ENCODE data around the gene FCHSD2. TPM values are rescaled to one million over a fixed set of nuclear protein-coding genes. Genes with fewer than 3 reads are reported as not detected.

FCHSD2 gene
- total and polyA plus RNA-seq, 2 donors (not counting 1 experiment from before 2014, with no cell fraction given) = 113 to 189 TPM

- Histone ChIP-seq H3K9me3 (ENCODE audit: control extremely low read depth in 1 of 3, control insufficient read depth in 2 of 3, insufficient read depth in 1 of 3, low read length in 2 of 3) (no peaks in the 10 kb centered on the region), H3K27me3 (replicated peaks in 1 of 4; ENCODE audit: control extremely low read depth in 1 of 4, control insufficient read depth in 3 of 4, insufficient read depth in 4 of 4, low read length in 3 of 4) (no peaks in the 10 kb centered on the region), H3K4me2 (replicated peaks; ENCODE audit: low read depth, low read length, poor library complexity, severe bottlenecking) (no peak overlapping the region), H4K20me1 (ENCODE audit: control insufficient read depth, insufficient read depth, low read length, poor library complexity, severe bottlenecking) (peaks cover 10% of the 10 kb centered on the region), H3K4me3 (ENCODE audit: control extremely low read depth in 1 of 5, extremely low read depth in 1 of 5, insufficient read depth in 1 of 5, low read depth in 2 of 5, low read length in 4 of 5) (no peak overlapping the region), H3K4me1 (ENCODE audit: control insufficient read depth in 2 of 2, insufficient read depth in 2 of 2, low read length in 2 of 2) (no peaks in the 10 kb centered on the region), H3K36me3 (replicated peaks in 1 of 2; ENCODE audit: control extremely low read depth in 1 of 2, control insufficient read depth in 1 of 2, extremely low read depth in 1 of 2, insufficient read depth in 2 of 2, low read length in 1 of 2) (peaks cover 25 to 69% of the 10 kb centered on the region in 2 experiments), H3K9ac (ENCODE audit: low read length) (no peak overlapping the region), H3K27ac (ENCODE audit: low read length in 2 of 2) (peak overlapping the region in 1 of 2 donors; percentile 53), H3K79me2 (ENCODE audit: control insufficient read depth, insufficient read depth, low read length) (peaks cover 93% of the 10 kb centered on the region), H2AFZ (ENCODE audit: insufficient read depth, low read depth, low read length, poor library complexity, severe bottlenecking) (no peak overlapping the region)
- no peak for ATAC-seq (ENCODE audit: low read depth)
- H3K27me3 Mint-ChIP-seq = no peaks in the 10 kb centered on the region
- intact Hi-C loops (cut with micrococcal nuclease) = no loop called here
- 100% methylated on average over 2 of the region's 3 CpGs for WGBS (ENCODE audit: insufficient coverage)
- H3K4me3 Mint-ChIP-seq = no peak overlapping the region
- POLR2A ChIA-PET = no interaction called here
- TF ChIP-seq EZH2 (IDR thresholded peaks at IDR 0.05; ENCODE audit: borderline replicate concordance, insufficient read depth, low read depth, low read length, poor library complexity, severe bottlenecking) = no peak
- TF ChIP-seq, protein P1, sequence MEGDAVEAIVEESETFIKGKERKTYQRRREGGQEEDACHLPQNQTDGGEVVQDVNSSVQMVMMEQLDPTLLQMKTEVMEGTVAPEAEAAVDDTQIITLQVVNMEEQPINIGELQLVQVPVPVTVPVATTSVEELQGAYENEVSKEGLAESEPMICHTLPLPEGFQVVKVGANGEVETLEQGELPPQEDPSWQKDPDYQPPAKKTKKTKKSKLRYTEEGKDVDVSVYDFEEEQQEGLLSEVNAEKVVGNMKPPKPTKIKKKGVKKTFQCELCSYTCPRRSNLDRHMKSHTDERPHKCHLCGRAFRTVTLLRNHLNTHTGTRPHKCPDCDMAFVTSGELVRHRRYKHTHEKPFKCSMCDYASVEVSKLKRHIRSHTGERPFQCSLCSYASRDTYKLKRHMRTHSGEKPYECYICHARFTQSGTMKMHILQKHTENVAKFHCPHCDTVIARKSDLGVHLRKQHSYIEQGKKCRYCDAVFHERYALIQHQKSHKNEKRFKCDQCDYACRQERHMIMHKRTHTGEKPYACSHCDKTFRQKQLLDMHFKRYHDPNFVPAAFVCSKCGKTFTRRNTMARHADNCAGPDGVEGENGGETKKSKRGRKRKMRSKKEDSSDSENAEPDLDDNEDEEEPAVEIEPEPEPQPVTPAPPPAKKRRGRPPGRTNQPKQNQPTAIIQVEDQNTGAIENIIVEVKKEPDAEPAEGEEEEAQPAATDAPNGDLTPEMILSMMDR (IDR thresholded peaks at IDR 0.05) = no peak
- no peaks in the 10 kb centered on the region for H3K9me3 Mint-ChIP-seq (ENCODE audit: insufficient read depth)
- DNase-seq = no peak
- no peak overlapping the region for H3K27ac Mint-ChIP-seq
- CTCF ChIA-PET = no interaction called here
- H3K4me1 Mint-ChIP-seq = peaks cover 11% of the 10 kb centered on the region
These were observed 266.0 kb downstream of the FCHSD2 start for GRCh38 chr11:72876147-72876546.

DNA sequence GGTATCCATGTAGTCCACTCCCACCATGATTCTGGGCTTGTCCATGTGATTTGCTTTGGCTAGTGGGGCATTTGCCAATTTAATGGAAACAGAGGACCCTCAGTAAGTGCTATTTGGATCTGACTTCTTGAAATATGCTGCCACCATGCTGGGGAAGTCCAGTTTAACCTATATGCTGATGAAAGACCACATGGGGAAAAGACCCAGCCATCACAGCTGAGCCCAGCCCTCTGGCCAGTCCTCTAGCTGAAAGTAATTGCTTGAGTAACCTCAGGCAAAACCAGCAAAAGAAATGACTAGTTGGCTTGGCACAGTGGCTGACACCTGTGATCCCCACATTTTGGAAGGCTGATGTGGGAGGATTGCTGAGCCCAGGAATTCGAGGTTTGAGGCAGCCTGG lies 266.4 kb downstream of the FCHSD2 start:
- no peak overlapping the region for H3K4me3 ChIP-seq (ENCODE audit: control extremely low read depth in 1 of 5, extremely low read depth in 1 of 5, insufficient read depth in 1 of 5, low read depth in 2 of 5, low read length in 4 of 5)
- Mint-ChIP-seq H3K27ac (peak overlapping the region; percentile 74), H3K27me3 (no peaks in the 10 kb centered on the region), H3K4me1 (peaks cover 7% of the 10 kb centered on the region), H3K9me3 (ENCODE audit: insufficient read depth) (no peaks in the 10 kb centered on the region), H3K4me3 (no peak overlapping the region)
- CTCF ChIA-PET = no interaction called here
- H3K36me3 ChIP-seq (replicated peaks in 1 of 2; ENCODE audit: control extremely low read depth in 1 of 2, control insufficient read depth in 1 of 2, extremely low read depth in 1 of 2, insufficient read depth in 2 of 2, low read length in 1 of 2) = peaks cover 25 to 71% of the 10 kb centered on the region in 2 experiments
- no peak overlapping the region for H3K4me2 ChIP-seq (replicated peaks; ENCODE audit: low read depth, low read length, poor library complexity, severe bottlenecking)
- no peak for ATAC-seq (ENCODE audit: low read depth)
- no peak for TF ChIP-seq EZH2 (IDR thresholded peaks at IDR 0.05; ENCODE audit: borderline replicate concordance, insufficient read depth, low read depth, low read length, poor library complexity, severe bottlenecking)
- TF ChIP-seq, protein P1 (IDR thresholded peaks at IDR 0.05) = no peak
- peaks cover 92% of the 10 kb centered on the region for H3K79me2 ChIP-seq (ENCODE audit: control insufficient read depth, insufficient read depth, low read length)
- intact Hi-C loops (cut with micrococcal nuclease) = no loop called here
- POLR2A ChIA-PET = no interaction called here
- no peak for DNase-seq
- H3K4me1 ChIP-seq (ENCODE audit: control insufficient read depth in 2 of 2, insufficient read depth in 2 of 2, low read length in 2 of 2) = no peaks in the 10 kb centered on the region
- WGBS (ENCODE audit: insufficient coverage) = no CpG with 5 or more reads among the region's 1 CpG
- peaks cover 9% of the 10 kb centered on the region for H4K20me1 ChIP-seq (ENCODE audit: control insufficient read depth, insufficient read depth, low read length, poor library complexity, severe bottlenecking)
- no peaks in the 10 kb centered on the region for H3K27me3 ChIP-seq (replicated peaks in 1 of 4; ENCODE audit: control extremely low read depth in 1 of 4, control insufficient read depth in 3 of 4, insufficient read depth in 4 of 4, low read length in 3 of 4)
- no peak overlapping the region for H2AFZ ChIP-seq (ENCODE audit: insufficient read depth, low read depth, low read length, poor library complexity, severe bottlenecking)
- H3K27ac ChIP-seq (ENCODE audit: low read length in 2 of 2) = peak overlapping the region in 1 of 2 donors; percentile 53
- H3K9ac ChIP-seq (ENCODE audit: low read length) = no peak overlapping the region
- no peaks in the 10 kb centered on the region for H3K9me3 ChIP-seq (ENCODE audit: control extremely low read depth in 1 of 3, control insufficient read depth in 2 of 3, insufficient read depth in 1 of 3, low read length in 2 of 3)

Measured in B cell (primary cell).